GM21737 (cell line): Measurements from ENCODE around the gene RCN1.
A peak's percentile ranks its signal among the peaks of the same experiment; 100 is the strongest.
"Not testable (repeated sequence)": the region's sequence is repeated elsewhere in the genome, so short reads cannot be mapped to it uniquely, and the experiment has no call there.

Experiments used
- ATAC-seq: cut with Tn5 transposase; IDR thresholded peaks from one replicate; pipeline ENCODE4 v1.9.1; 2021; ENCODE audit warnings: mild to moderate bottlenecking, moderate library complexity; ENCODE audit not compliant: unreplicated experiment

Gene RCN1

DNA sequence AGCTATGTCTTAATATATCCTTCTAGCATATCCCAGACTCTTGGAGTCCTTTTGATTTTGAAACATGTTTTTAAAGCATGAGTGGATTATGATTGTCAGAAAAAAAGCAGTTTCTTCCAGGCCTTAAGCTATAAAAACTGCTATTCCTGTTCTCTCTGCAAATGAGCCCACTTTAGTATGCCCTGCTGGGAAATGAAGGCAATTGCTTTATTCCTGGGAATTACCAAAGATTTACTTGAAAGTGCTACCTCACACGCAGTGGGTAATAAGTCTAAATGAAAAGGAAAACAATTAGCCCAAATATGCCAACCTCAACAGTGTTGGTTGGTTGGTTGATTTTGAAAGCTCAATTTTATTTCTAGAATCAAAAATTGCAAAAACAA is 17.2 kb upstream of the RCN1 start:
- ATAC-seq, result no peak

DNA sequence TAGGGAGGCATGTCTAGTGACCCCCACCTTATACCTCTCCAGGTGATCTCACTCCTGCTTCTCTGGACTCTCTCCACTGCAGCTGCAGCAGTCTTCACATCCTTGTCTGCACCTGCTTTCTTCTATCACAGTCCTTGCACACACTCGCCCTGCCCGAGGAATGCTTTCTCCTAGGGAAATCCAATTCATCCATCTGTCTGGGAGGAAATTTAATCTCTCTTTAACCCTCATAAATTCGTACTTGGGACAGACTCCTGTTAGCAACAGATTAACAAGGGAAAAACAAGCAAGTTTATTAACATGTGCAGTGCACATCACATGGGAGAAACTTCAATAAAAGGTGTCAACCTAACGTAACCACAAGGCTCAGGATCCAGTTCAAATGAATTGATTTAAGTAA is 11.3 kb upstream of the RCN1 start:
- no peak for ATAC-seq

DNA sequence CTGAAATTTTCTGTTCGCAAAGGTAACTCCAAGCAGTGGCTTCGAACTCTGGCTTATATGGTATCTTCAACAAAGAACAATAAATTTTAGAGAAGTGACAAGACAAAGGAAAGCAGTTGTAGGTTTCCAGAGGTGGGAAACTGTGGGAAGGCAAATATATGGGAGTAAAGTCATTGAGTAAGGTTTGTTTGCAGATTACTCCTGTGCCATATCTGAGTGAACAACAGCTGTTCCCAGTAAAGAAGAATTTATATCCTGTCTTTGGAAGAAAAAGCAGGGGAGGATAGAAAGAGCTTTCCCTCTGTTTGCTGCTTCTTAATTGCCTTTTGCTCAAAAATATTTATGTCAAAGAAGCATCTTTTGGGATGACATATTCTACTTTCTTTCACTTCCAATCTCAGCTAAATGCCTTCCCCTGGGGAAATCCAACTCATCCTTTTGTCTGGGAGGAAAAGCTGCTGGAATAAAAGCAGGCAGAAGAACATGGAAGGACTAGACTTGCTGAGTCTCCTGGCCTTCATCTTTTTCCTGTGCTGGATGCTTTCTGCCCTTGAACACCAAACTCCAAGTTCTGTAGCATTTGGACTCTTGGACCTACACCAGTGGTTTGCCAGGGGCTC is 10.4 kb upstream of the RCN1 start:
- no peak for ATAC-seq

DNA sequence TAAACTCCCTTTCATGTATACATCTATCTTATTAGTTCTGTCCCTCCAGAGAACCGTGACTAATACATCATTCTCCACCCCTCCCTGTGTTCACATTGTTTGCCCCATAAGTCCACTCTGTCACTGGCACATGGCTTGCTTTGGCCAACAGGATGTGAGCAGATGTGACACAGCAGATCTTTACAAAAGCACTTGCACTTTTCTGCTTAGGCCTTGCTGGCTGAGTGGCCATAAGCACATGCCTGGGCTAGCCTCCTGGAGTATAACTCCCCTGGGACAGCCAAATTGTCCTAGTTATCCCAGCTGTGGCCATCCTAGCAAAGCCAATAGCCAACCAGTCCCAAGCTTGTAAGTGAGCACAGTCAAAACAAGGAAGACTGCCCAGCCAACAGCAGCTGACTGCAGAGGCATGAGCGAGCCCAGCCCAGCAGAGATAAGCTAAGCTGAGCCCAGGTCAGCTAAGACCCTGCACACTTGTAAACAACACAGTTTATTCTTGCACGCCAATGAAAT is 9.7 kb upstream of the RCN1 start:
- no peak for ATAC-seq

DNA sequence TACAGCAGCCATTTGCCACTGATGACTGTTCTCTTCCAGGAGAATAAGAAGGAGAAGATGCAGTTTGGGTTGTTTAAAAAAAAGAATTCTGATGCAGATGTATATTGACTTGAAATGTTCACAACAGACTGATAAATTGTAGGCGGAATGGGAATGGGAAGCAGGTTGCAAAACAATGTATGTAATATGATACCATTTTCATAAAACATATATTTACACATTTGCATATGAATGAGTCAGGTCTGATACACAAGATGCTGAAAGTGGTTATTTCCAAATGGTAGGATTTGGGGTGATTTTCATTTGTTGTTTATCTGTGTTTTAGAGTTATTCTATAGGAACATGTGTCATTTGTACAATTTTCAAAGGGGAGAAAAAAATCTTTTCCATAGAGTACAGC is 9.0 kb upstream of the RCN1 start:
- no peak for ATAC-seq

DNA sequence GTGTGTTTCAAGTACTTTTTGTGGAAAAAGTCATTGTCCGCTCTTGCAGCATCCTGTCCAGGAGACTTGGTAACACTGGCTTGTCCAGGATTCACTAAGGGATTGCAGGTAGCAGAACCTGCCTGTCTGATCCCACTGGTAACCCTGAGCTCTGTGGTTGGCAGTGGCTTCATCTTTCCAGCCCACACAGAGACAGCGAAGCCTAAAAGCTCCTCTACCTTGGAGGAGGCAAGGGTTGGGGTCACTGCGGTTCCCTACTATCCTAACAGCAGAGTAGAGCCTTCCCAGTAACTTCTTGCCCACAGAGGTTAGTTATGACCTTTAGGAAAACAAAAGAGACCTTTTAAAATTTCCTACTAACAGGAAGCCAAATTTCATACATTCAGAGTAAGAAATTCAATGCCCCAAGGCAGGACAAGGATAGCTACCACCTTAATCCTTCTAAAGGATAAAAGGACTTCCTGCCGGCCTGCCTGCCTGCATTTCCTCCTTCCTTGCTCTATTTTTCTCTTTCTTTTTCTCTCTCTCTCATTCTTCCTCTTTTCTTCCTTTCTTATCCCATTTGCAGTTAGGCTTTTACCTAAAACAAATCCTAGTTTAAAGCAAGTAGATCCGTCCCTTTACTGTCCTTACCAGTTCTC is 8.4 kb upstream of the RCN1 start:
- ATAC-seq, result no peak

DNA sequence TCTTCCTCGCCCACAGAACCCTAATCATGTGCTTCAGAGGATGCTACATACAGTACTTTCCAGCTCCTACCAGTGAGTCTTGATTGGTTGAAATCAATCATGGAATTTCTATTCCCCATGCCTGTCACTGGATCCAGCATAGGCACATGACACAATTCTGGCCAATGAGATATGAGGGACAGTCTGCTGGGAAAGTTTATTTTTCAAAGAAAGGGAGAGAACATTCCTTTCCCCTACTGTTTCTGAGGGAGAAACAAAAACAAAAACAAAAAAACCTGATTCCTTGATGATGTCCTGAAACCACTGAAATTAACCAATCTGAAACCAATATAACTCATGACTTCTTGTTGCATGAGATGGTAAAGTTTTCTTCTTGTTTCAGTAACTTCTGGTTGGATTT is 3.3 kb upstream of the RCN1 start:
- no peak for ATAC-seq

DNA sequence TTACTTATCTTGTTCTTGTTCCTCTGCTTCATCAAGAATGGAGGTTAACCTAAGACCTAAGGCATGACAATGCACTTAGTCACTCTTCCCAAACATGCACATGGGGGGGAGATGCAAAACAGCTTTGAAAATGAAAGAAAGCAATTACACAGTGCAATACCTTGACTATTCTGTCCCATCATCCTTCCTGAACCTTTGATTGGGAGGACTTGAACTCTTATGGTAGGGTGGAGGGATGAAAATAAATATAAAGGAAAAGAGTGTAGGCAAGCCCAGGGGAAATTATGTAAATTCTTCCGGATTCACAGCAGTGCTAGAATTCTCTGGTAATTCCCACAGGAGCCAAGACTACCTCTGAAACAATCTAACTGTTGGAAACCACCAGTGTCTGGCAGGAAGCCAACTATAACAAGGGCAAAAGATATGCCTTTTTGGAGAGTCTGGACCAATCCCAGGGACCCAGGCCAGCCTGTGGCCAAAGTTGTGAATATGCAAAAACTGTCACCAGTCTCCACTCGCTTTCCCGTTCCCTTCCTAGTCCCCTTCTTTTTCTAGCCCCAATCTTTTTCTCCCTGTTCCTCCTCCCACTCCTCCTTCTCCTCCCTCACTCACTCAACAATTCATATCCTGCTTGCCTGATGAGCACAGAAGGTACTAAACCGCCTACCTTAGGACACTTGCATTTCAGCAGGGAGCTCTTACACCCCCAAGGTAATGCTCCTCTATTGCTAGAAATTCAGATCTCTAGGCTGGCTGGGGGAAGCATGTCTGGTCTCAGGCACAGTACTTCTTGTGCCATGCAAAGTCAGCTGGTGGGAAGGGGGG is 2.5 kb upstream of the RCN1 start:
- no peak for ATAC-seq

DNA sequence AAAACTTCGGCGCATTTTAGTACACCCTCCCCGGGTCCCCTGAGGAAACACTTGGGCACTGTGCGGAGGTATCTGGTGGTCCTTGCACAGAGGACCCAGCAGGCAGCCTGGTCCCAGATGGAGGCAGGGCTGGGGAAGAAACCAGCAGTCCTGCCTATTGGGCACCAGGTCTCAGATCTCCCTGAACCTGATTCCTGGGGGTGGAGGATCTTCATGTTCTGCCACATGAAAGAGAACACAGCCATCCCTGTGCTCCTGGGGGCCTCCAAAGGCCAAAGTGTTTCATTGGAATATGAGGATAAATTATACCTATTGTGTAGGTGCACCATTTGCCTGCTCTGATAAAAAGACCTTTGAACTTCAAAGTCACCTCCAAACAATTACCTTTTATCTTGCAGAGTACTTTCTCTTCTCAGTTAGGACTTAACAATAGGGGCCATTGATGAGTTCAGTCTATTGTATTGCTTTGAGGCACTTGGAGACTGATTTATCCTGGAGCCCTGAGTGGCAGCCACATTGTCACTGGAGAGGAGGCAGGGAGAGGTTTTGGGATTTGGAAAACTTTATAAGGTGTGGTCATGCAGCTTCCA is 1.8 kb downstream of the RCN1 start:
- ATAC-seq, result no peak

DNA sequence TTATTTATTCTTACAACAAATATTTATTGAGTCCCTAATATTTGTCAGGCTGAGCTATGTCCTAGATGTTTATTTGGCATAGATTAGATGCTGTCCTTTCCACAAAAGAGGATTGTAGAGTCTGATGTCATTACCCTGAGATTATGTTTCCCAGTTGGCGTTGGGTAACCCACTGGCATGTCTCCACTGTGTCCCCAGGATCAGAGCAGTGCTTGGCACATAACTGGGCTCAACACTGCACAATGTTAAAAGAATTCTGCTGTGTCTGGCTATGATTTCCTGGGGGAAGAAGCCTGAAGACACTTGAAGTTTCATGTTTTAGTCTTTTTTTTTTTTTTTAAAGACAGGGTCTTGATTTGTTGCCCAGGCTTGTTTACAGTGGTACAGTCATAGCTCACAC is 4.0 kb downstream of the RCN1 start:
- ATAC-seq, result no peak

DNA sequence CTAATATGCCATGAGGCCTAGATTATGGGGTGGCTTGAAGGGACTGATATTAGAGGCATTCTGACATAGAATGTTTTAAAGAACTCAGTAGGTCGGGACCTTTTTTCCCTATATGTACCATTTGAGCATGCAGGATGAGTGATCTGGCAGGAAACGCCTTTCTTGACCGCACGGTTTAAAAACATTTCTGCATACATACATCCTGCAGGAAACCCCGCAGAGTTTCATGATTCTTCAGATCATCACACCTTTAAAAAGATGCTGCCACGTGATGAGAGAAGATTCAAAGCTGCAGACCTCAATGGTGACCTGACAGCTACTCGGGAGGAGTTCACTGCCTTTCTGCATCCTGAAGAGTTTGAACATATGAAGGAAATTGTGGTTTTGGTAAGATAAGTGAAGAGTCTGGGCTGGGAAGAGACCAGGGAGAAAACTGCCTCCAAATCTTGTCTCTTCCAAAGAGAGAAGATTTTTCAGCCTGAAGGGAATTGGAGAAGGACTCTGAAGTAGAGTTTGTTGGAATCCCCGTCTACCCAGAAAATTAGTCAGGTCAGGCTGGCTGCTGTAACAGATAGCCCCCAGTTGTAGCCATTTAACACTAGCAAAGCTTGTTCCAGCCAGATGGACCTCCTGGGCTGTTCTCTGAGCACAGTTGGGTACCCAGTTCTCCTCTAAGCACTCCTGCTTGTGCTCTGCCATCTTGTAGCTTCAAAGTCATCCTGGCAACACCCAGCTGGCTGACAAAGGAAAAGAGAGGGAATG is 7.4 kb downstream of the RCN1 start:
- ATAC-seq, result no peak

DNA sequence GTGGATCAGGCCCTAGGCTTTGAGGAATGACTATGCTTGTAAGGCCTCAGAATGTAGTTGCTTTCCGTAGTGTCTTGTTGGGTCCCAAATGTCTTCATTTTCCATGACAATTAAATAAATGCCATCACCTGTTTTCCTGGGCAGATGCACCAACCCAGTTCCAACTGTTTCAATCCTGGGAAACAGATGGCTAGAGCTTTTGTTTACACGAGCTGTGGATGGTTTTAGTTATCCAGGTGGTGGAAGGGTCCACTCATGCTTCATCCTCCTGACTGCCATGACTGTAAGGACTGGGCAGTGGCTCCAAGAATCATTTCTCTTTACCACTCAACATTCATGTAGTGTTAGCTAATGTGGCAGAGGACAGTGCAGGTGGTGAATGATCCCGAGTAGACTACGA is 8.6 kb downstream of the RCN1 start:
- ATAC-seq, result no peak

DNA sequence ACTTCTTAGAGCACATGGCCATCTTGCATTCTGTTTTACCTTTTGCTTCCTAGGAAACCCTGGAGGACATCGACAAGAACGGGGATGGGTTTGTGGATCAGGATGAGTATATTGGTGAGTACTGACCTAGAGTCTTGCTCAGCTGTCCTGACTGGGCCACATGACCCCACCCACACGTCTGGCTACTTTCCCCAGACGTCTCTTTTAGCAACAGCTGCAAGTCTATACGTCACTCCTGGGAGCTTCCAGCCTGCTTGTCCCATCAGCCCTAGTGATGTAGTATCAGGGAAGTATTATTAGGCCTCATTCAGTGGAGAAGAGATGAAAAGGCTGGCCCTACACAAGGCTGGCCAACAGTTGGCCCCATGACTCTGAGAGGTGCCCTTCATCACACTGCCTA is 9.6 kb downstream of the RCN1 start:
- no peak for ATAC-seq

DNA sequence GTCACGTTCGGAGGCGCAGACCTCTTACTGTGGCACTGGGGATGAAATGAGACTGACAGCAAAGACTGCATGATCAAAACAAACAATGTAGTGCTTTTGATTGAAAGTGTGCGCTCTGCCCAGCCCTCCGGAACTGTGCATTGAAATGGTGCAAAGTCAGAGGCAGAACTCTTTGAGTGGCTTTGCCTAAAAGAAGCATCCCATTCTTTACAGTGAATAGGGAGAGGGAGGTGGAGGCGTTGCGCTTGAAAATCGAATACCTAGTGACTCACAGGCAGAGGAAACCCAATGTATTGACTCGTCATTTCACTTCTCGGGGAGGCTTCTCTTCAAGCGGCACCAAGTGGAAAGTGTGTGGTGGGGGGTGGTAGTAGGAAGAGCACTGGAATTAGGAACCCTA is 10.9 kb downstream of the RCN1 start:
- ATAC-seq, result no peak

DNA sequence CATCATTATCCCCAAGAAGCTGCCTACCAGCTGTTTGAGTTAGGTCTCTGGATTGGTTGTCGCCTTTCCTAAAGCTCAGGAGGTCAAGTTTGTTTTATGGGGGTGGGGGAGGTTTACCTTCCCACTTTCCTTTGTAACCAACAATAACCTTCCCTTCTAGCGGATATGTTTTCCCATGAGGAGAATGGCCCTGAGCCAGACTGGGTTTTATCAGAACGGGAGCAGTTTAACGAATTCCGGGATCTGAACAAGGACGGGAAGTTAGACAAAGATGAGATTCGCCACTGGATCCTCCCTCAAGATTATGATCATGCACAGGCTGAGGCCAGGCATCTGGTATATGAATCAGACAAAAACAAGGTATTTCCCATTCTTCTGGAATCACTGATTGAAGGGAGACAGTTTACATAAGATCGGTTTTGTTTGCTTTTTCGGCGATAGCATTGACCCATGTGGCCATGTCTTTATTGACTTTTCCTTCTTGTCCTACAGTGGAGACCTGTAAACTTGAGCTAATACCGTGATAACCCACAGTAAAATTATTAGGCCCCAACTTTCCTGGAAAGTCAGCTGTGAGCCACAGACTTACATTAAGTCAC is 12.3 kb downstream of the RCN1 start:
- ATAC-seq, result not testable (repeated sequence)

DNA sequence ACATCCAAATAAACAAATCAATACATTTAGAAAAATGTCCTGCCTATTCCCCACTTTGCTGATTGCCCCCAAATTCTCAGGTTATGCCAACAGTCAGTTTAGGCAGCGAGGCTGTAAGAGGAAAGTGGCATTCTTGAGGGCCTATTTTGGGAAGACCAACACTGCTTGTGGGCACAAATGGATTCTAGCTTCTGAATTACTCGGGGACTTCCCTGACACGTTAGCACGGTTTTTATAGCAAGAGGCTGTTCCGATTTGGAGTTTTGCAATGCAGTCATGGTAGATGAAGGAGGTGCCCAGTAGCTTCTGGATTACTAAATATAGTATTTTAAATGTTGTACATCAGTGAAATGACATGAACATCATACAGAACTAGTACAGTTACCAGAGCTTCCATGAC is 13.1 kb downstream of the RCN1 start:
- no peak for ATAC-seq

DNA sequence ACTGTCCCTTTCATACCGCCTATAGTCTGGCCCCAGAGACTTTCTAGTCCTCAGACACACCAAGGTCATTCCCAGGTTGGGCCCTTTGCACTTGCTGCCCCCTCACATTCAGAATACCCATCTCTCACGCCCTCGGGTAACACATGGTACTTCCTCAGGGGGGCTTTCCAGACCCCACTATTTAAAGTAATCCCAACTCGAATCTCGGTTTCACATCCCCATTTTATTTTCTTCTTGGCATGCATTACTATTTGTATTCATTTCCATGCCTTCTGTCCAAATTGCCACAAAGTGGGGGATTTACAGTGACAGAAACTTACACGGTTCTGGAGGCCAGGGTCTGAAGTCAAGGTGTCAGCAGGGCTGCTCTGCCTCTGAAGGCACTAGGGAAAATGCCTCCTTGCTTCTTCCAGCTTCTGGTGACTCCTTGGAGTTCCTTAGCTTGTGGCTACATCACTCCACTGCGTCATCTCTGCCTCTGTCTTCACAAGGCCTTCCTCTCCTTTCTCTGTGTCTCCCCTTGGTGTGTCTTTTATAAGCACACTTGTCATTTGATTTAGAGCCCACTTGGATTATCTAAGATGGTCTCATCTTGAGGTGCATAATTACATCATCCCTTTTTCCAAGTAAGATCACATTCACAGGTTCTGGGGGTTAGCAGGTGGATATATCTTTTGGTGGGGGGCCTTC is 15.1 kb downstream of the RCN1 start:
- peak; percentile 62 for ATAC-seq

DNA sequence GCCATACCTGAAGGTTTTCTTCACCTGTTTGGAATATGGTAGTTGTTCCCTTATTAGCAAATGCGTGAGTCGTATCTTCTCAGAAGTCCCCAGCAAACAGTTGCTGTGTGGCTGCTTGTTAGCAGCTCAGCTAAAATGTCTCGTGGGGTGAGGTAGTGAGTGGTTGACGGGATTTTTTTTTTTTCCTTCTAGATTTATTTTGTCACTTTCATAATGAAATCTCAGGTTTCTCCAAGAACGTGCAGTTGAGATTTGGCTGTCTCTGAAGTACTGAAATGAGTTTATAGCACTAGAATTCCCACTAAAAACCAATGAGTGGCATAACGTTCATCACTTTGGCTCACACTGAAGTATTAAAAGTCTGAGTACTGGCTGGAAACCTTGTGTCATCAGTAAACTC is 16.8 kb downstream of the RCN1 start:
- no peak for ATAC-seq

DNA sequence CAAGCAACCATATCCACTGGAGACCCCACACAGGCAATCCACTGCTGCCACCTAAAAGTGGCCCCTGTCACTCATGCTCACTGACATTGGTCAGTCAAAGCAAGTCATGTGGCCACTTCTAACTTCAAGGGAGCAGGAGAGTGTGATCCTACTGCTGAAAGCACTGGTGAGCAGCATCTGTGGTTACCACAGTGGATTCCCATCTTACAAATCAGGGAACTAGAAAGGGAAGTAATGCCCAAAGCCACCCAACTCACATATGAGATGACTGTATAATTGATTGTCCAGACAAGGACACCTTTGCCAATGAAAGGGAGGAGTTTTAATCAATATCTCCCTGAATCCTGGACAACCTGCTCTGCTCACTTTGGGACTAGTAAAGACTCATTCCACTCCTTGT is 17.7 kb downstream of the RCN1 start:
- ATAC-seq, result no peak

DNA sequence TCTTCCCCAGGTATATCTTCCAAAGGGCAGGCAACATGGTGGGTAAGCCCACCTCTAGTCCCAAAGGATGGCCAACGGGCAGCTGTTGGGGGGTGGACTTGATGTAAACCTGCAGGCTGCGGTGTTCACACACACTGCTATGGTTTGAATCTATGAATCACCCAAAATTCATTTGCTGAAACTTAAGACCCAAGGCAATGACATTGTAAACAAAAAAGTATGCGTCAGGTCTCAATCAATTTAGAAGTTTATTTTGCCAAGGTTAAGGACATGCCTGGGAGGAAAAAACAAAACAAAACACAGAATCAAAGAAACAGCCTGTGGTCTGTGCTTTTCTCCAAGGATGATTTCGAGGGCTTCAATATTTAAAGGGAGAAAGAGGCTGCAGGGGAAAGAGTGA is 18.3 kb downstream of the RCN1 start:
- ATAC-seq, result no peak
